K562 (cell line): ENCODE measurements around the gene BAHD1. TPM values are rescaled to one million over a fixed set of nuclear protein-coding genes. Genes with fewer than 3 reads are reported as not detected.

Experiments used
- BHLHE40 ChIP-seq: IDR thresholded peaks from 2 replicates; pipeline ENCODE4 v1.6.1; 2011; ENCODE audit warnings: low read length, improper control_type of control experiment
- CTBP1 ChIP-seq: fragments of 450-650 bp; IDR thresholded peaks from 2 replicates; pipeline ENCODE4 v1.6.1; 2016; ENCODE audit warnings: borderline replicate concordance
- EGR1 ChIP-seq: fragments of 450-650 bp; conservative IDR thresholded peaks from 2 replicates; pipeline ENCODE4 v1.6.1; 2017; ENCODE audit warnings: mild to moderate bottlenecking
- KDM4B ChIP-seq, 2 experiments: fragments of 450-650 bp in 1 of 2; sonication (generic) in 1 of 2; IDR thresholded peaks; 2 replicates each; pipeline ENCODE4 v1.6.1; 2016 to 2017; ENCODE audit warnings: borderline replicate concordance in 2 of 2, antibody characterized with exemption in 1 of 2, low read depth in 1 of 2, mild to moderate bottlenecking in 1 of 2
- KHSRP ChIP-seq: fragments of 450-650 bp; IDR thresholded peaks from 2 replicates; pipeline ENCODE4 v1.6.1; 2017
- MED1 ChIP-seq: sonication (generic); formaldehyde crosslinking; IDR thresholded peaks from 2 replicates; pipeline ENCODE4 v1.8.1; 2023; ENCODE audit warnings: missing genetic modification reagents, borderline replicate concordance
- NBN ChIP-seq: fragments of 450-650 bp; IDR thresholded peaks from 2 replicates; pipeline ENCODE4 v1.6.1; 2016; ENCODE audit warnings: low read depth, mild to moderate bottlenecking
- PCBP2 ChIP-seq: fragments of 200-400 bp; formaldehyde crosslinking; IDR thresholded peaks from 2 replicates; pipeline ENCODE4 v1.6.1; 2018; ENCODE audit warnings: low read length, low read depth, mild to moderate bottlenecking, moderate library complexity; ENCODE audit not compliant: poor library complexity, severe bottlenecking
- SMARCE1 ChIP-seq: fragments of 450-650 bp; IDR thresholded peaks from 2 replicates; pipeline ENCODE4 v1.7.1; 2016; ENCODE audit warnings: mild to moderate bottlenecking
- ZNF79 ChIP-seq: fragments of 250-450 bp; sonication (Bioruptor Pico); IDR thresholded peaks from 2 replicates; pipeline ENCODE4 v1.4.0; 2020; ENCODE audit warnings: low read depth, mild to moderate bottlenecking, moderate library complexity
- polyA plus RNA-seq, 8 experiments: library from polyadenylated mRNA; depleted of rRNA in 4 of 8; stranded (reverse) in 5 of 8; unstranded in 3 of 8; fragments of >200 nt; fragmentation: Nextera tagmentation in 2 of 8; fragmentation: Illumina TruSeq in 1 of 8; extraction: Ambion mirVana in 2 of 8; extraction: Trizol in 1 of 8; gene quantifications; 2 replicates each; pipeline versions ENCODE4 v1.2.1 to v1.2.3, GENCODE V29; 2011 to 2014; ENCODE audit warnings: inconsistent platforms in 1 of 8, missing spikeins in 1 of 8
- total RNA-seq, 7 experiments: library from RNA; depleted of rRNA in 6 of 7; stranded (reverse); fragments of >200 nt in 6 of 7; fragmentation: Illumina TruSeq in 2 of 7; extraction: Trizol in 2 of 7; gene quantifications; 2 replicates each; pipeline versions ENCODE4 v1.2.1 to v1.2.3, GENCODE V29; 2011 to 2021; ENCODE audit warnings: low replicate concordance in 1 of 7
- TF ChIP-seq, protein P1 (sequence below), 2 experiments: fragments of 450-650 bp; IDR thresholded peaks; 2 replicates each; pipeline ENCODE4 v1.6.1; 2016; ENCODE audit warnings: mild to moderate bottlenecking in 2 of 2, borderline replicate concordance in 1 of 2, low read depth in 1 of 2, moderate library complexity in 1 of 2
- TF ChIP-seq, protein P2 (sequence below): fragments of 450-650 bp; formaldehyde crosslinking; conservative IDR thresholded peaks from 2 replicates; pipeline ENCODE4 v1.4.0; 2022; ENCODE audit warnings: mild to moderate bottlenecking, missing genetic modification characterization
- TF ChIP-seq, protein P3 (sequence below), 3 experiments: fragments of 200-800 bp in 1 of 3; sonication (Bioruptor generic) in 1 of 3; sonication (generic) in 1 of 3; formaldehyde crosslinking in 1 of 3; IDR thresholded peaks; 2 replicates each; pipeline versions ENCODE4 v1.6.1 to v1.8.0; 2016 to 2022; ENCODE audit warnings: mild to moderate bottlenecking in 2 of 3, missing compliant biosample characterization in 2 of 3, missing genetic modification characterization in 2 of 3, missing genetic modification reagents in 1 of 3

The BAHD1 gene
- total and polyA plus RNA-seq, 9 of the 15 experiments (the other 6 are each of a cell fraction or from before 2014, with no cell fraction given) = 0.55 to 38.5 (median 11.5) TPM

DNA sequence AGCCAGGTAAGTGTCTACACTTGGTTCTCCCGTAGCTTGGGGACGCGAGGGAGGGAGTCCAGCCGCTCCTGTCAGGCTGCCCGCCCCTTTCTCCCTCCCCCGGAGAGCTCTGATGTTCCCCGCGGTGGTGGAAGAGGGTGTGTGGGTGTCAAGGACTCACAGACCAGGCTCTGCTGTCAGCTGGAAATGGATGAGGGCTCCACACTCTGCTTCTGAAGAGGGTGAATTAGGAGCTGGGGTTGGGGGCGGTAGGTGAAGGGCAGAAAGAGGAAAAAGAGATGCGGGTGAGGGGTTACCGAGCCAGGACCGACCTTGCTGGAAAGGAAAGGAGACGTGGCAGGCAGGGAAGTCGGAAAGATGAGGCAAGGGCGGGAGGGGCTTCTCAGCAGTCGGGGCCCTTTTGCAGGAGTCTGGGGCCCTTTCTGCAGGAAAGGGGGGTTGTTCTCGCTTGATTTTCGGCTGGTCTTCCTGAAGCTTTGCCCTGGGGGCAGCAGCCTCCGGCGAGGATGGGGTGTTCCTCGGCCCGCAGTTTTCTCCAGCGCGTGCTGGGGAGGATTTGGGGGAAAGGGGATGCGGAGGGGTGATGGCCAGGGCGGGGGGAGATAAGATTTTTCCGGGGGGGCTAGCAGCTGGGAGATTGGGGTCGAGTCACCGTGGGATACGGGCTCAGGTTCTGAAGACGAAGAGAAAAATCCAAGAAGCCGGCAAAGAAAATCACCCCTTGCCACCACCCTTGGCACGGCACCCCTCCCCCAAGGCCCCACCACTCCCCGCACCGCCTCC, 602 bp upstream of the BAHD1 start (continued):
- no peak for TF ChIP-seq KDM4B (IDR thresholded peaks at IDR 0.05; ENCODE audit: borderline replicate concordance in 2 of 2, low read depth in 1 of 2)
- TF ChIP-seq PCBP2 = no peak
- TF ChIP-seq, protein P1, sequence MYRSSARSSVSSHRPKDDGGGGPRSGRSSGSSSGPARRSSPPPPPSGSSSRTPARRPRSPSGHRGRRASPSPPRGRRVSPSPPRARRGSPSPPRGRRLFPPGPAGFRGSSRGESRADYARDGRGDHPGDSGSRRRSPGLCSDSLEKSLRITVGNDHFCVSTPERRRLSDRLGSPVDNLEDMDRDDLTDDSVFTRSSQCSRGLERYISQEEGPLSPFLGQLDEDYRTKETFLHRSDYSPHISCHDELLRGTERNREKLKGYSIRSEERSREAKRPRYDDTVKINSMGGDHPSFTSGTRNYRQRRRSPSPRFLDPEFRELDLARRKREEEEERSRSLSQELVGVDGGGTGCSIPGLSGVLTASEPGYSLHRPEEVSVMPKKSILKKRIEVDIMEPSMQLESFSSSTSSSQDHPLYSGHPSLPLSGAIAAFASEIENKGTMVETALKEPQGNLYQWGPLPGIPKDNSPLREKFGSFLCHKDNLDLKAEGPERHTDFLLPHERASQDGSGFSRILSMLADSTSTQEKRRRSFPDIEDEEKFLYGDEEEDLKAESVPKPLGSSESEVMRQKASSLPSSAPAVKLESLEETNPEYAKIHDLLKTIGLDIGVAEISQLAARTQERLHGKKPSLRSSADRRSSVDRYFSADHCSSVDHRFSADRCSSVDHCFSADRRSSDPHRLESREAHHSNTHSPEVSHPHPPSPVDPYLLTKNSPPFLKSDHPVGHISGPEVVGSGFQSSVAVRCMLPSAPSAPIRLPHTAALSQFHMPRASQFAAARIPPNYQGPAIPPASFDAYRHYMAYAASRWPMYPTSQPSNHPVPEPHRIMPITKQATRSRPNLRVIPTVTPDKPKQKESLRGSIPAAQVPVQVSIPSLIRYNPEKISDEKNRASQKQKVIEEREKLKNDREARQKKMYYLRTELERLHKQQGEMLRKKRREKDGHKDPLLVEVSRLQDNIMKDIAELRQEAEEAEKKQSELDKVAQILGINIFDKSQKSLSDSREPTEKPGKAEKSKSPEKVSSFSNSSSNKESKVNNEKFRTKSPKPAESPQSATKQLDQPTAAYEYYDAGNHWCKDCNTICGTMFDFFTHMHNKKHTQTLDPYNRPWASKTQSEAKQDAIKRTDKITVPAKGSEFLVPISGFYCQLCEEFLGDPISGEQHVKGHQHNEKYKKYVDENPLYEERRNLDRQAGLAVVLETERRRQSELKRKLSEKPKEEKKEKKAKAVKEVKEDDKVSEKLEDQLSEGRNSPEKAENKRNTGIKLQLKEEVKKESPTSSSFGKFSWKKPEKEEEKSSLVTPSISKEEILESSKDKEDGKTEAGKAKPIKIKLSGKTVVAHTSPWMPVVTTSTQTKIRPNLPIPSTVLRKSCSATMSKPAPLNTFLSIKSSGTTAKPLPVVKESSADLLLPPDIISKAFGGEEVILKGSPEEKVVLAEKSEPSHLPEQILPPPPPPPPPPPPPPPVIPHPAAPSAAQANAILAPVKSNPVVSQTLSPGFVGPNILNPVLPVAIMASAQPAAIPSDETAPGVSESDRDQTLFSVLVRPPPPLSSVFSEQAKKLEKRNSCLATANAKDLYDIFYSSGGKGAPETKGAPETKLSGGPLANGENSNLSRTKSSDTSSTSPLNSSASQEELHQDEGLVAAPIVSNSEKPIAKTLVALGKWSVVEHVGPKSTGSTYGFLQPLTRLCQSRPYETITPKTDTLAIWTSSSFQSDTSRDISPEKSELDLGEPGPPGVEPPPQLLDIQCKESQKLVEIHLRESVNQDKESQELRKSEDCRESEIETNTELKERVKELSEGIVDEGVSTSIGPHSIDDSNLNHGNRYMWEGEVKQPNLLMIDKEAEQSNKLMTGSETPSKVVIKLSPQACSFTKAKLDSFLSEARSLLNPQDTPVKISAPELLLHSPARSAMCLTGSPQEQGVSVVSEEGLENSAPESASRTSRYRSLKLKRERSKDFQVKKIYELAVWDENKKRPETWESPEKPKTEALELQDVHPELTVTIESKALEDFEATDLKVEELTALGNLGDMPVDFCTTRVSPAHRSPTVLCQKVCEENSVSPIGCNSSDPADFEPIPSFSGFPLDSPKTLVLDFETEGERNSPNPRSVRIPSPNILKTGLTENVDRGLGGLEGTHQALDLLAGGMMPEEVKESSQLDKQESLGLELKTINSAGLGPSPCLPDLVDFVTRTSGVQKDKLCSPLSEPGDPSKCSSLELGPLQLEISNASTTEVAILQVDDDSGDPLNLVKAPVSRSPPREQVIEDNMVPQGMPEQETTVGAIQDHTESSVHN (IDR thresholded peaks at IDR 0.05; ENCODE audit: borderline replicate concordance in 1 of 2, low read depth in 1 of 2) = no peak
- no peak for TF ChIP-seq MED1 (CRISPR knock-in tag)
- 0 out of 2 replicates have a peak, but pooled peaks have one; percentile 28 for TF ChIP-seq SMARCE1
- no peak for TF ChIP-seq ZNF79 (CRISPR knock-in tag)
- TF ChIP-seq BHLHE40 = no peak
- TF ChIP-seq, protein P2, sequence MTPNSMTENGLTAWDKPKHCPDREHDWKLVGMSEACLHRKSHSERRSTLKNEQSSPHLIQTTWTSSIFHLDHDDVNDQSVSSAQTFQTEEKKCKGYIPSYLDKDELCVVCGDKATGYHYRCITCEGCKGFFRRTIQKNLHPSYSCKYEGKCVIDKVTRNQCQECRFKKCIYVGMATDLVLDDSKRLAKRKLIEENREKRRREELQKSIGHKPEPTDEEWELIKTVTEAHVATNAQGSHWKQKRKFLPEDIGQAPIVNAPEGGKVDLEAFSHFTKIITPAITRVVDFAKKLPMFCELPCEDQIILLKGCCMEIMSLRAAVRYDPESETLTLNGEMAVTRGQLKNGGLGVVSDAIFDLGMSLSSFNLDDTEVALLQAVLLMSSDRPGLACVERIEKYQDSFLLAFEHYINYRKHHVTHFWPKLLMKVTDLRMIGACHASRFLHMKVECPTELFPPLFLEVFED = no peak
- TF ChIP-seq NBN = 0 out of 2 replicates have a peak, but pooled peaks have one; percentile 34
- TF ChIP-seq EGR1 = peak; percentile 95
- no peak for TF ChIP-seq CTBP1
- TF ChIP-seq, protein P3, sequence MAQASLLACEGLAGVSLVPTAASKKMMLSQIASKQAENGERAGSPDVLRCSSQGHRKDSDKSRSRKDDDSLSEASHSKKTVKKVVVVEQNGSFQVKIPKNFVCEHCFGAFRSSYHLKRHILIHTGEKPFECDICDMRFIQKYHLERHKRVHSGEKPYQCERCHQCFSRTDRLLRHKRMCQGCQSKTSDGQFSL (CRISPR knock-in tag; IDR thresholded peaks at IDR 0.05) = no peak
- TF ChIP-seq, protein P3 (tag; IDR thresholded peaks at IDR 0.05) = 0 out of 4 replicates have a peak, but pooled peaks of 1 of the 2 experiments have one; percentile 77
- no peak for TF ChIP-seq KHSRP
